ENCODE data around the gene TUBGCP5.

- TF ChIP-seq ELK1 (IDR thresholded peaks at IDR 0.05; ENCODE audit: borderline replicate concordance, low read depth, low read length) (no peak), CTCF (conservative IDR thresholded peaks at IDR 0.05; ENCODE audit: low read depth, low read length) (no peak), MAFK (IDR thresholded peaks at IDR 0.05; ENCODE audit: low read depth, low read length) (peak; percentile 34; the same call in 1 of the 2 replicates), RAD21 (IDR thresholded peaks at IDR 0.05; ENCODE audit: low read length) (no peak)
These were observed 13.2 kb downstream of the TUBGCP5 start for GRCh38 chr15:23026218-23026617.

Measured in IMR-90 (cell line).